GM21423 (cell line): ENCODE data around the gene GRK5.
A peak's percentile ranks its signal among the peaks of the same experiment; 100 is the strongest.

Source experiments
- ATAC-seq: cut with Tn5 transposase; IDR thresholded peaks from one replicate; pipeline ENCODE4 v1.9.1; 2021; ENCODE audit warnings: mild to moderate bottlenecking, moderate library complexity; ENCODE audit not compliant: unreplicated experiment

GRK5 gene

GRCh38 chr10:119469325-119469707, 261.9 kb downstream of the GRK5 start:
- ATAC-seq = no peak

DNA sequence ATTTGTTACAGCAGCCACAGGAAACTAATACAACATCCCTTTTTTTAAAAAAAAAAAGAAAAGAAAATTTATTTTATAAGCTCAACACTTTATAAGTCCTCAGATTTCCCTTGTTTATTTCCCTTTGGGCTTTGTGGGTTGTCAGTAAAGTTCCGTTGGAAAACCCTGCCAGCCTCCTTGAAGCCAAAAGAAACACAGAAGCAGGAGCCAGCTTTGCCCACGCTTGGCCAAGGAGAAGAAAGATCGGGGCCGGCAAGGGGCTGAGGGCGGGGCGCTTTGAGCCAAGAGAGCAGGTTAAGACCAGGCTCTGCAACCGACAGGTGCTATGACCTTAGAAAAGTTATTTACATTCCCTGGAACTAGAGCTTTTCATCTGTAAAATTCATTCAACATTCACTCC, 262.5 kb downstream of the GRK5 start:
- ATAC-seq = no peak

GRCh38 chr10:119470920-119471702, 263.7 kb downstream of the GRK5 start:
- no peak for ATAC-seq

DNA sequence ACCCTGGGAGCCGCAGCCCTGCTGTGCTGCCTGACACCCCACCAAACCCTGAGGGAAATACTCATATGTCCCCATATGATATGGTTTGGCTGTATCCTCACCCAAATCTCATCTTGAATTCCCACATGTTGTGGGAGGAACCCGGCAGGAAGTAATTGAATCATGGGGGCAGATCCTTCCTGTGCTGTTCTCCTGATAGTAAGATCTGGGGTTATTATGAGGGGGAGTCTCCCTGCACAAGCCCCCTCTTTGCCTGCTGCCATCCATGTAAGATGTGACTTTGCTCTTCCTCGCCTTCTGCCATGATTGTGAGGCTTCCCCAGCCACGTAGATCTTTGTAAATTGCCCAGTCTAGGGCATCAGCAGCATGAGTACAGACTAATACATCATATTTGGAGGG, 266.4 kb downstream of the GRK5 start:
- no peak for ATAC-seq

GRCh38 chr10:119474606-119475005, 267.2 kb downstream of the GRK5 start:
- no peak for ATAC-seq

DNA sequence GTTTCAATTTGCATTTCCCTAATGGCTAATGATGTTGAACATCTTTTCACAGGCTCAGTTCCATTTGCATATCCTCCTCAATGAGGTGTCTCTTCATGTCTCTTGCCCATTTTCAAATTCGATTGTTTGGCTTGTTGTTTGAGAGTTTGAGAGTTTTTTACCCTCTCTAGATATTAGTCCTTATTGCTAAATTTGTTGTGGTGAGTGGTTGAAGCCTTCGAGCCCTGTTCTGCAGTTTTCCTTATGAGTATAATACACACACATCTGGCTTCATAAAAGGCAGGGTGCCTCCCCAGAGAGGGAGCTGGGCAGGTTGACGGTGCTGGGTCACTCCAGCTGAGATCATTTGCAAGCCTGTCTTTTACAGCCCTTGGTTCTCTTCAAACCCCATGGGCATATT, 270.1 kb downstream of the GRK5 start:
- peak; percentile 35 for ATAC-seq

- ATAC-seq = peak; percentile 86
These were observed 270.9 kb downstream of the GRK5 start for GRCh38 chr10:119478111-119478802.

- peak; percentile 8 for ATAC-seq
These were observed 271.5 kb downstream of the GRK5 start for GRCh38 chr10:119478811-119479341.

- ATAC-seq = no peak
These were observed 272.2 kb downstream of the GRK5 start for GRCh38 chr10:119479532-119479931.

- no peak for ATAC-seq
These were observed 273.3 kb downstream of the GRK5 start for GRCh38 chr10:119480667-119481066.

DNA sequence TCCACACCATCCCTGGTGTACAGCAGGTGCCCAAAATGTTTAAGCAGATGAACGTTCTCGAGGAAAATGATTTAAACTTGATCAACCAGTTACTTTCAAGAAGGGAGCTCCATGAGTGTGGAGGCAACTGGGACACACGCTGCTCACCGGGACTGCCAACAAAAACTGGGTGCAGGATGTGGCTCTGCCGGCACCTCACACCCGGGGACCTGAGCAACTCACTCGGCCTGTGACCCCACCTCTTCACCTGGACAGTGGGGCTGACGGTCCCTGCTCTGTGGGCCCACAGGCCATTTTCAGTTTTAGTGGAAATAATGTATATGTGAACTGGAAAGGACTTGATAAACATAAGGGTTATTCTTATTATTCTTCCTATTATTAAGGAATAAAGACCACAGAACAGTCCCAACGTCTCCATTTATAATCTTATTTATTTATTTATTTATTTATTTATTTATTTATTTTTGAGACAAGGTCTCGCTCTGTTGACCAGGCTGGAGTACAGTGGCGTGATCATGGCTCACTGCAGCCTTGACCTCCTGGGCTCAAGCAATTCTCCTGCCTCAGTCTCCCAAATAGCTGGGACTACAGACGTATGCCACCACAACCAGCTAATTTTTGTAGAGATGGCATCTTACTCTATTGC, 274.5 kb downstream of the GRK5 start:
- no peak for ATAC-seq

- ATAC-seq = no peak
These were observed 275.6 kb downstream of the GRK5 start for GRCh38 chr10:119483001-119483400.

- no peak for ATAC-seq
These were observed 276.5 kb downstream of the GRK5 start for GRCh38 chr10:119483839-119484238.

GRCh38 chr10:119488675-119489074, 281.3 kb downstream of the GRK5 start:
- no peak for ATAC-seq

- ATAC-seq = no peak
These were observed 282.6 kb downstream of the GRK5 start for GRCh38 chr10:119489991-119490326.

GRCh38 chr10:119491966-119492757, 284.8 kb downstream of the GRK5 start:
- no peak for ATAC-seq

DNA sequence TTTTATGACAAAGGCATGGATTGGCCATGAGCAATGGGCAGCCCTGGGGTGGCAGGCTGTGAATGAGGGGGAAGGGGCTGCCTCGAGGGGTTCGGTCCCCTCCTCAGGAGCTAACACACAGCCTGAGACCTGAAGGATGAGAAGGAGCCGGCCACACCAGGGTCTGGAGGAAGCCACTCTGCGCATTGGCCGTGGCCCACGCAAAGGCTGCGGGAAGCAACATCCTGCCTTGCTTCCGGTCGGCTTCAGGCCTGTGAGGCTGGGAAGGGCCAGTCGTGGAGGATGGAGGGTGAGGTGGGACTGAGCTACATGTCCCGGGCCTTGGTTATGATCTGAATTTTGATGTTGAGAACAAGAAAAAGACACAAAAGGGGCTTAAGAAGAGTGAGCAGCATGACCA, 285.8 kb downstream of the GRK5 start:
- no peak for ATAC-seq

DNA sequence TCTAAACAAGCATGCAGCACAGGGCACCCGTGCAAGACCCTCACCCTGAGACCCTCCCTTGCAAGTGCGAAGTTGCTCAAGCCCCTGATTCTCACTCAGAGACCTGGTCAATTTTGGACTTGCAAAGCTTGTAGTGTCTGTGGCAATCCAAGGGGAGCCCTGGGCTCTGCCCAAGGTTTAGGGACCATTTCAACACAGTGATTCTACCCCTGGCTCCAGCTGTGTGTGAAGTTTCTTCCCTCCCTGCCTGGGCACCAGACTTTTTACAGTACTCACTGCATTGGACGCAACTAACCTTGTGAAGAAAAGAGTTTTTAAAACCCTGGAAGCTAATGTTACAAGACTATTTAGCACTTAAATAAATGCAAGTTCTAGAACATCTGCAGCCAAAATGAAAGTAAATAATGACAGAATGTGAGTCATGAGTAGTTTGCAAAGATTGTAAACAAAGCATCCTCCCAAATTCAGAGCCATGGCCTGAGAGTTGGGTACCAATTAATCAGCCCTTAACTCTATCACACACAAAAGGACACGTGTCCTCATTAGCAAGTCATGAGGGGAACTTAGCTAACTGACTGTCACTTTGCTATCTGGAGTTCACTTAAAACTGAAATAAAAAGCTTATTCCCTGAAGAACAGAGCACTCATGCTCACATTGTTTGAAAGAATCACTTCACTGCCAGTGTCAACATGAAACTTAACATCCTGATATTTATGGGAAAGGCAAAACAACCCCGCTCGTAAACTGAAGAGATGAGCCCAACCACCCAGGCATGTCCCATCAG, 287.1 kb downstream of the GRK5 start:
- ATAC-seq = no peak

- ATAC-seq = no peak
These were observed 287.7 kb downstream of the GRK5 start for GRCh38 chr10:119495021-119495505.

DNA sequence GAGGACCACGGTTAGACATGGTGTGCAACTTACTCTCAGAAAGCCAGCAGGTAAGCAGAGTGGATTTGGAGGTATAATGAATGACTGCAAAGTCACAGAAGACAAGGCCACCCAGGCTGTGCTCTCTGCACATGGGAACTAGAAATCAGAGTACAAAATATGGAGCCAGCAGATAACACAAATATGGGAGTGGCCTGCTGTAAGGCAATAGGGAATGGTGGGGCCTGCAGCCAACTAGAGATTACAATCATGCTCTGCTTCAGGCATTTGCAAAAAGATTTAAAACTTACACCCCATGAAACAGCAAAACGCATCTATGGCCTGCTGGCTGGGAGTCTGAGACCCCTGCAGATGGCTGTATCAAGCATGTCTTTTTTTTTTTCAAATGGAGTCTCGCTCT, 288.2 kb downstream of the GRK5 start:
- no peak for ATAC-seq
